ENCODE data around the gene B4GALT5.
"Not testable (repeated sequence)": the region's sequence is repeated elsewhere in the genome, so short reads cannot be mapped to it uniquely, and the experiment has no call there.

B4GALT5 gene

GRCh38 chr20:49712996-49713752, 504 bp downstream of the B4GALT5 start:
- peak; percentile 31 for DNase-seq (ENCODE audit: low read depth)
- H3K4me3 ChIP-seq (ENCODE audit: low read depth, low read length): peak overlapping the region; percentile 84
- no peak for TF ChIP-seq CTCF (conservative IDR thresholded peaks at IDR 0.05; ENCODE audit: low read depth, low read length)

- no peak for TF ChIP-seq CTCF (conservative IDR thresholded peaks at IDR 0.05; ENCODE audit: low read depth, low read length)
- no peak for DNase-seq (ENCODE audit: low read depth)
- H3K4me3 ChIP-seq (ENCODE audit: low read depth, low read length): peak overlapping the region; percentile 84
These were observed 1.1 kb downstream of the B4GALT5 start for GRCh38 chr20:49712646-49712995.

- TF ChIP-seq CTCF (conservative IDR thresholded peaks at IDR 0.05; ENCODE audit: low read depth, low read length): no peak
- peak overlapping the region; percentile 84 for H3K4me3 ChIP-seq (ENCODE audit: low read depth, low read length)
- no peak for DNase-seq (ENCODE audit: low read depth)
These were observed 1.6 kb downstream of the B4GALT5 start for GRCh38 chr20:49712118-49712517.

GRCh38 chr20:49711667-49711987, 2.1 kb downstream of the B4GALT5 start:
- peak overlapping the region; percentile 84 for H3K4me3 ChIP-seq (ENCODE audit: low read depth, low read length)
- no peak for DNase-seq (ENCODE audit: low read depth)
- TF ChIP-seq CTCF (conservative IDR thresholded peaks at IDR 0.05; ENCODE audit: low read depth, low read length): no peak

GRCh38 chr20:49710971-49711666, 2.6 kb downstream of the B4GALT5 start:
- TF ChIP-seq CTCF (conservative IDR thresholded peaks at IDR 0.05; ENCODE audit: low read depth, low read length): no peak
- no peak for DNase-seq (ENCODE audit: low read depth)
- peak overlapping the region; percentile 84 for H3K4me3 ChIP-seq (ENCODE audit: low read depth, low read length)

DNA sequence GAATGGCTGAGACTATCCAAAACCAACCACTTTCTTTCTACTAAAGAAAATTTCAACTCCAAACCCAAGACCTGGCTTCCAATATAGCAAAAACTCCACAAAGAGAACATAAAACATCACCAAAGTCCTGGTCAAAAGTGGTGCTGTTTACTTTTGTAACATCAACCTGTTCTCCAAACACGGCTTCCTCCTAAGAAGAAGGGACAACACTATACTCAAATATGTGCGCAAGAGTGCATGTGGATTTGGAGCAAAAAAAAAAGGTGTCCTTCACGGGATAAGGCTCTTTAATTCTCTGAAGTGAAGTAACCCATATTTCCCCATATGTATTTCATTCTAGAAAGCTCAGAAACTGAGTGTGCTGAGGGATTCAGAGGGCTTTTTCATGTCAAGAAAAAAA, 6.6 kb downstream of the B4GALT5 start:
- DNase-seq (ENCODE audit: low read depth): no peak
- TF ChIP-seq CTCF (conservative IDR thresholded peaks at IDR 0.05; ENCODE audit: low read depth, low read length): no peak
- no peak overlapping the region for H3K4me3 ChIP-seq (ENCODE audit: low read depth, low read length)

DNA sequence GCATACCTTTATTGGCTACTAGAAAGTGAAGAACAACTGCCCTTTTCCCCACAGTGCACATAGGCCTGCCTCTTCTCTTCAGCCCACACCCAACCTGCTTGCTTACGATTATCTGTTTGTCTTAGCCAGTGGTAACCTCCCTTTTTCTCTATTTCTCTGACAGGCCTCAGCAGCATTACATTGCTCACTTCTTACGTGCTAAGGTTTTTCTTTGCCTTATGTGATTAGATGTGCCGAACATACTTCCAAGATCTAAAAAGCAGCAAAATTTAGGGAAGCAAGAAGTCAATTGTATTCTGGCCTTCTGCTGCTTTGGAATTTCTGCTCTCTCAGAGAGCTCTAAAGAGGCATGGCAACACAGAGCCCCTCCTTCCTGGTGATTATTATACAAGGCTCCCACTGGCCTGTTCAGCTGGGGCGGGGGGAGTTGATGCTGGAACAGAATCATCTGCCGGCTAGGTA, 7.0 kb downstream of the B4GALT5 start:
- no peak for DNase-seq (ENCODE audit: low read depth)
- no peak overlapping the region for H3K4me3 ChIP-seq (ENCODE audit: low read depth, low read length)
- TF ChIP-seq CTCF (conservative IDR thresholded peaks at IDR 0.05; ENCODE audit: low read depth, low read length): no peak

- DNase-seq (ENCODE audit: low read depth); H3K4me3 ChIP-seq (ENCODE audit: low read depth, low read length): not testable (repeated sequence)
These were observed 7.8 kb downstream of the B4GALT5 start for GRCh38 chr20:49705893-49706292.

Measured in choroid plexus epithelial cell (primary cell).